ENCODE measurements around the gene PEX10.

The PEX10 gene

DNA sequence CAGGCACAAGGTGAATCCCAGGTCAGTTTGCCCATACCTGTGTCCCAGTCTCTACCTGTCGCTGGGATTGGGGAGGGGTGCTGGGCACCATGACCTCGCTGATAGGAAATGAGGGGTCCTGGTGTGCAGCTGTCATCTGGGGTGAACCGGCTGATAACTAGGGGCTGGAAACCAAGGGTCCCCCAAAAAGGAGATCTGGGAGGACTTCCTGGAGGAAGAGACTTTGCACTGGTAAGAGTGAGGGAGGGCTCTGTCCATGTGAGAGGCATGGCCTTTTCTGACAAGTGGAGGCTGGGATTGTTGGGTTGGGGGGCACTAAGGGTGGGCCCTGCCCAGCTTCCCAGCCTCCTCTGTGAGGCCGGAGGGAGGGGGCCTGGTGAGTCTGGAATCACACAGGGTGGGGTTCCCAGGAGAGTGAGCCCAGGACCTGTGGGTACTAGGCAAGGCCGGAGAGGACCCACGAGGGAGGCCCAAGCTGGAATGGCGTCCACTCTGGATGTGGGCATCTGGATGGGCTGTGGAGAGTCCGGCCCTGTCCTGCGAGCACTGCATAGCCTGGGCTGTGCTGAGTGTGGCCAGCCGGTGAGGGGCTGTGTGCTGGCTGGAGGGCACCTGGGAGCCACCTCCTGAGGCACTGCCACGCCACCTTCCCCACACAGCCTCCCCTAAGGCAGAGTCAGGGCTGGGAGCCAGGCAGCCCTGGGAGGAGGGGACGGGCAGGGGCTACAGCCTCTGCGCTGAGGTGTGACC lies 4.9 kb upstream of the PEX10 start:
- no peak overlapping the region for H3K4me3 ChIP-seq (ENCODE audit: low read length)
- peaks cover 37% of the 10 kb centered on the region for H3K4me1 ChIP-seq (ENCODE audit: control insufficient read depth, insufficient read depth, low read length)
- H3K36me3 ChIP-seq (ENCODE audit: control insufficient read depth, insufficient read depth, low read length) = no peaks in the 10 kb centered on the region
- peak overlapping the region; percentile 65 for H3K9ac ChIP-seq (ENCODE audit: low read length)
- H3K9me3 ChIP-seq (ENCODE audit: control insufficient read depth, low read length) = no peaks in the 10 kb centered on the region
- H3K27me3 ChIP-seq (ENCODE audit: control insufficient read depth, insufficient read depth, low read length) = peaks cover 8% of the 10 kb centered on the region

DNA sequence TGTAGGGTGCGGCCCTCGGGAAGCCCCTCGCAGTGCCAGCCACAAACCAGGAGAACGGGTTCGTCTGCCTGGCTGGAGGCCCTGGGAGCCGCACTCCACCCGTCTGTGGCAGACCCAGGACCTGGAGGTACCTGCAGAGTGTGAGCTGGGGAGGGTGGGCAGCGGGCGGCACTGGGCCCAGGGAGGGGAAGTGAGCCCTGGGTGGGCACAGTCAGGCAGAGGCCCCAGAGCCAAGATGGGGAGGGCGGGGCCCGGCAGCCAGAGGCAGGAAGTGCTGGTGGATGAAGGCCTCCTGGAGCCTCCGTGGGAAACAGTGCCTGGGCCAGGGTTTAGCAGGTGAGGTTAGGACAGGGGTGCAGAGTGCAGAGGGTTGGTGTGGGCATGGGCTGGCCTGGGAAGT lies 4.0 kb upstream of the PEX10 start:
- Histone ChIP-seq H3K4me3 (ENCODE audit: low read length) (no peak overlapping the region), H3K36me3 (ENCODE audit: control insufficient read depth, insufficient read depth, low read length) (no peaks in the 10 kb centered on the region), H3K4me1 (ENCODE audit: control insufficient read depth, insufficient read depth, low read length) (peaks cover 43% of the 10 kb centered on the region), H3K9ac (ENCODE audit: low read length) (peak overlapping the region; percentile 65), H3K9me3 (ENCODE audit: control insufficient read depth, low read length) (no peaks in the 10 kb centered on the region), H3K27me3 (ENCODE audit: control insufficient read depth, insufficient read depth, low read length) (peaks cover 8% of the 10 kb centered on the region)

DNA sequence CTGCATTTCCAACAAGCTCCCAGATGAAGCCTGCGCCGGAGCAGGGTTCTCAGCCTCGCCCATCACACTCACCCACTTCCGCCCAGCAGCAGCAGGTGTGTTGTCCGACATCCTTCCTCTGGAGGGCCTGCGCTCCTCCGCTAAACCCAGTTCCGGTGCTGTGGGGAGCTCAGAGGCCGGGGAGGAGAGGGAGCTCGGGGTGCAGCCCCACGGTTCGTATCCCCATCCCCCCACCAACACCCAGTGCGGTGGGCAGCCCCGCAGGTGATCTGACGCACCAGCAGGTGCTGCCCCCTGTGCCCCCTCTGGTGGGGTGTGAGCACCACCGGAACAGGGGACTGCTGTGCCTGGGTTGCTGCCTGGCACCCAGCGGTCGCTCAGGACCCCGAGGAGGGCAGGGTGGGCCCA lies 3.4 kb upstream of the PEX10 start:
- no peaks in the 10 kb centered on the region for H3K36me3 ChIP-seq (ENCODE audit: control insufficient read depth, insufficient read depth, low read length)
- peaks cover 44% of the 10 kb centered on the region for H3K4me1 ChIP-seq (ENCODE audit: control insufficient read depth, insufficient read depth, low read length)
- H3K9ac ChIP-seq (ENCODE audit: low read length) = peak overlapping the region; percentile 65
- H3K9me3 ChIP-seq (ENCODE audit: control insufficient read depth, low read length) = no peaks in the 10 kb centered on the region
- no peak overlapping the region for H3K4me3 ChIP-seq (ENCODE audit: low read length)
- peaks cover 8% of the 10 kb centered on the region for H3K27me3 ChIP-seq (ENCODE audit: control insufficient read depth, insufficient read depth, low read length)

DNA sequence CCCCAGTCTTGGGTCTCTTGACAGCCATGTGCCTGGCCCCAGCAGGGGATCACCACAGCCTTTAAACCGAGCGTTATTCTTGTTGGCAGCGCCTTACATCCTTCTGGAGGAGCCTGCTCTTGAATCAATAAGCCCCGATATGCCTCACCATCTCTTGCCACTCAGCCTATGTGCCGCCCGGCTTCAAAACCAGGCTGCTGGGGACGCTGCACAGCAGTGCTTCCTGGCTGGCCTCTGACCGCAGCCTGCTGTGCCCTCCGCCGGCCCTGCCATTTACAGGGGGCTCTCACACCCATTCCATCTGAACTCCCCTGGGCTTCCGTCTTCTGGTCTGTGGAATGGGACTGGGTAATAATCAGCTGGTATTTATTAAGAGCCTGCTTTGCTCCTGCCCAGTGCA lies 3.0 kb upstream of the PEX10 start:
- H3K9me3 ChIP-seq (ENCODE audit: control insufficient read depth, low read length) = no peaks in the 10 kb centered on the region
- H3K4me3 ChIP-seq (ENCODE audit: low read length) = no peak overlapping the region
- no peaks in the 10 kb centered on the region for H3K36me3 ChIP-seq (ENCODE audit: control insufficient read depth, insufficient read depth, low read length)
- peak overlapping the region; percentile 65 for H3K9ac ChIP-seq (ENCODE audit: low read length)
- H3K27me3 ChIP-seq (ENCODE audit: control insufficient read depth, insufficient read depth, low read length) = peaks cover 8% of the 10 kb centered on the region
- H3K4me1 ChIP-seq (ENCODE audit: control insufficient read depth, insufficient read depth, low read length) = peaks cover 44% of the 10 kb centered on the region

DNA sequence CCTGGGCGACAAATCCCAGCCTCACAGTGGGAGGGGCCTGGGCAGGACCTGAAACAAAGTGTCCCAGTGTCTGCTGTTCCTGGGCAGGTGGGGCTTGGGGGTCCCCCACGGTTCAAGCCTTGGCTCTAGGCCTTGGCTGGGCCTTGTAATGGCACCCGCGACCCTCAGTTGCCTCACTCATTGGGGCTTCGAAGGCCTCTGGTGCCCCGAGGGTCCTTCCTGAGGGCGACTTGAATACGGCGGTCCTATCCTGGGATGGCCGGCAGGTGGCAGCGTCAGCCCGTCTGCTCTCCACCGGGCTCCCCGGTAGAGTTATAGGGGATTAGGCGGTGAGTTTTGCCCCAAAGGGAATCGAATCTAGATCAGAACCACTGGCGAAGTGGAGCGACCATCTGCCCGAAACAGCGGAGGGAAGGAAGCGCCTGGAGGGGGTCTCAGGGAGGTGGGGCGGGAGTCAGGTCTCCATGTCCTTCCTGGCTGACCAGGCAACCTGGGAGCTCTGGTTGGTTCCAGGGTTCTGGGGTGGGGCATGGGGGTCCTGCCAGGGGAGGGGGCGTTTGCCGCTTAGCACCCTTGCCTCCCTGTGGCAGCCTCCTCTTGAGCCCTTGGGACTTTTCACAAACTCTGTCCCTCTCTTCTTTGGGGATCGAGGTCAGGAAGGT lies 2.1 kb upstream of the PEX10 start:
- Histone ChIP-seq H3K4me1 (ENCODE audit: control insufficient read depth, insufficient read depth, low read length) (peaks cover 44% of the 10 kb centered on the region), H3K27me3 (ENCODE audit: control insufficient read depth, insufficient read depth, low read length) (peaks cover 8% of the 10 kb centered on the region), H3K9ac (ENCODE audit: low read length) (peak overlapping the region; percentile 80), H3K9me3 (ENCODE audit: control insufficient read depth, low read length) (no peaks in the 10 kb centered on the region), H3K36me3 (ENCODE audit: control insufficient read depth, insufficient read depth, low read length) (no peaks in the 10 kb centered on the region), H3K4me3 (ENCODE audit: low read length) (peak overlapping the region; percentile 36)

DNA sequence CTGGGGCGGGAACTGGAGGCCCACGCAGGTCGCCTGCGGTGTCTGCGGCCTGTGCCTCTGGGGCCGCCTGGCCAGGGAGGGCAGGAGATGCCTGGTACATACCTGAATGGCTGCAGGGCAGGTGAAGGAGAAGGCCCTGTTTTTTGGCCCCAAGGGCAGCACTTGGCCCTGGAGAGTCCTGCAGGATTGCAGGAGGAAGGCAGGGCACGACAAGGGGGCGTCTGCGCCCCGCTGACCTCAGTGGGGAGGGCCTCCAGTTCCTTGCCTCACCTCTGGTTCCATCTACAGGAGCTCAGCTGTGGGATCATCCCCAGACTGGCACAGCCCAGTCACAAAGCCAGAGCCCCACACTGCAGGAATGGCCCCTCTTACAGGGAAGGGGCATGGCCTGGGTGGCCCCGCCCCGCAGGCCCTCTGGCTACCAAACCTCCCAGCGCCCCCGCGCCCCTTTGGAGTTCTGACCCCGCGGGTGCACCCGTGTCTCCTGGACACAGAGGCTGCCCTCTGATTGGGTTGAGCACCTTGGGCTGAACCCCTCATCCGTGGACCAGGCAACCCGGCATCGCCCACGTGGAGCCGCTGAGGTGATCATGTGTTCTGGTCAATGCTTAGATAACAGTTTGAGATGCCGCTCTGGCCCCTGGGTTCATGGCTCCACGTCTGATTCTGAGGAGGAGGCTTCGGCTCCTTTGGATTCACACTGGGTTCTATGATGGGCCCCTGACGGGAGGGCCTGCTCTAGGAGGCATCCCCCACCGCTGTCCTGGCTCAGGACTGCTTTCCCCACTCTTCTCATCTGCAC lies 1.3 kb upstream of the PEX10 start:
- H3K4me3 ChIP-seq (ENCODE audit: low read length) = peak overlapping the region; percentile 71
- H3K9me3 ChIP-seq (ENCODE audit: control insufficient read depth, low read length) = no peaks in the 10 kb centered on the region
- H3K27me3 ChIP-seq (ENCODE audit: control insufficient read depth, insufficient read depth, low read length) = peaks cover 8% of the 10 kb centered on the region
- peaks cover 44% of the 10 kb centered on the region for H3K4me1 ChIP-seq (ENCODE audit: control insufficient read depth, insufficient read depth, low read length)
- no peaks in the 10 kb centered on the region for H3K36me3 ChIP-seq (ENCODE audit: control insufficient read depth, insufficient read depth, low read length)
- H3K9ac ChIP-seq (ENCODE audit: low read length) = peak overlapping the region; percentile 80

DNA sequence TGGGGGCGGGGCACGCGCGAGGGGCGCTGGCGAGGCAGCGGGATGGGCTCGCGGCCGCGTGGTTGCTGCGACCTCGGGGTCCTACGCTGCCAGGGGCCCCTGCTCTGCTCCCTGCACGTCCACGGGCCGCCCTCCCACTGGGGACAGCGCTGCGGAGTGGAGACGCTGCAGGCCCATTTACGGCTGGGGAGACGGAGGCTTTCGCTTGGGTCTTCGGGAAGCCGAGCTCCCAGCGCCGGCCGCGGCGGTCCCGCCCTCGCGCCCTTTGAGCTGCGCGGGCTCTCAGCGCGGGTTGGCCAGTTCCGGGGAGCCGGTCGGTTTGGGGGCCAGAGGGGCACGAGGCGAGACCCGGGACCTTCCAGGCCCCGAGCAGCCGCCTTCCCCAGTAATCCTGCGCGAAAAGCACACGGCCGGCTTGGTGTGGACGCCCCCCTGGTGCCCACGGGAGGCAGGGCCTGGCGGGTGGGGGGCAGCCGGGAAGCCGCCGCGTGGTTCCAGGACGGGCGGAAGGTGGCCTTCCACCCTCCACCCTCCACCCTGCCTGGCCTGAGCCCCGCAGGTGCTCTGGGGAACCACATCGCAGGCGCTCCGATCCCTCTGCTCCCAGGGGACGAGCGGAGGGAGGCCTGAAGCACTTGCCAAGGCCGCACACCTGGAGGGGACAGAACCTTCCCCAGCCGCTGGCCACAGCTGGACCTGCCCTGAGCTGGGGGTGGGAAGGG lies 570 bp upstream of the PEX10 start:
- Histone ChIP-seq H3K9ac (ENCODE audit: low read length) (peak overlapping the region; percentile 80), H3K27me3 (ENCODE audit: control insufficient read depth, insufficient read depth, low read length) (peaks cover 8% of the 10 kb centered on the region), H3K4me1 (ENCODE audit: control insufficient read depth, insufficient read depth, low read length) (peaks cover 44% of the 10 kb centered on the region), H3K4me3 (ENCODE audit: low read length) (peak overlapping the region; percentile 71), H3K9me3 (ENCODE audit: control insufficient read depth, low read length) (no peaks in the 10 kb centered on the region), H3K36me3 (ENCODE audit: control insufficient read depth, insufficient read depth, low read length) (no peaks in the 10 kb centered on the region)

DNA sequence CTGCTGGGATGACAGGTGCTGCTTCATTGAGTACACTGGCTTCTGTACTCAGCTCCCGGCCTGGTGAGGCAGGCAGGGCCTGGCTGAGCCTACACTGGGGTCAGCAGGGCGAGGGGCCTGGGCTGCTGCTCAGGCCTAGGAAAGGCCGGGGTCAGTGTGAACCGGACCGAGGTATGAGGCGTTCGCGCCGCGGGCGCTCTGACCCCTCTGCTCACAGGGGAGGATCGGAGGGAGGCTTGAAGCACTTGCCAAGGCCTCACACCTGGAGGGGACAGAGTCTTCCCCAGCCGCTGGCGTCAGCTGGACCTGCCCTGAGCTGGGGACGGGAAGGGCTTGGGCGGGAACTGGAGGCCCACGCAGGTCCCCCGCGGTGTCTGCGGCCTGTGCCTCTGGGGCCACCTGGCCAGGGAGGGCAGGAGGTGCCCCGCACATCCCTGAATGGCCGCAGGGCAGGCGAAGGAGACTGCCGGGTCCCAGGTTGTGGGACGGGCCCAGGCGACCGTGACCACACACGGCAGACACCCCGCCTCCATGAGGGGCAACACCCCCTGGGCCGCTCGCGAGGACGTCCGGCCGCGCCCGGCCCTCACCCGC lies 466 bp downstream of the PEX10 start:
- H3K4me1 ChIP-seq (ENCODE audit: control insufficient read depth, insufficient read depth, low read length) = peaks cover 43% of the 10 kb centered on the region
- H3K27me3 ChIP-seq (ENCODE audit: control insufficient read depth, insufficient read depth, low read length) = peaks cover 4% of the 10 kb centered on the region
- peak overlapping the region; percentile 74 for H3K9ac ChIP-seq (ENCODE audit: low read length)
- H3K36me3 ChIP-seq (ENCODE audit: control insufficient read depth, insufficient read depth, low read length) = no peaks in the 10 kb centered on the region
- H3K4me3 ChIP-seq (ENCODE audit: low read length) = peak overlapping the region; percentile 58
- no peaks in the 10 kb centered on the region for H3K9me3 ChIP-seq (ENCODE audit: control insufficient read depth, low read length)

DNA sequence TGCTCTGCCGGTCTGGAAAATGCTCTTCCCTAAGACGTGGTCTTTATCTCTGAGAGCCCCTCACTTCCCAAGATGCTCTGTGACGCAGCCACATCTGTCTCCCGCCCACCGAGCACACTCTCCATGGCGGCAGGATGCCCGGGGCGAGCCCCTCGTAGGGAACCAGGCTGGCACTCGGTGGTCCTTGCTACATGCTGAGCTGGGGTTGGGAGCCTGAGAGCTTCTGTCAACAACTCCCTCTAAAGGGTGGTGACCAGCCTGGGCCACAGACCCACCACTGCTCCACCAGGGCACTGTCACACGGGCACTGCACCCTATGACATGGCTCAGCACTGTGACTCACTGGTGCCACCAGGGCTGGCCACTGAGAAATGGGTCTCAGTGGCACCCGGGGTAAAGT lies 2.6 kb downstream of the PEX10 start:
- Histone ChIP-seq H3K4me1 (ENCODE audit: control insufficient read depth, insufficient read depth, low read length) (peaks cover 24% of the 10 kb centered on the region), H3K9ac (ENCODE audit: low read length) (no peak overlapping the region), H3K9me3 (ENCODE audit: control insufficient read depth, low read length) (no peaks in the 10 kb centered on the region), H3K4me3 (ENCODE audit: low read length) (no peak overlapping the region), H3K36me3 (ENCODE audit: control insufficient read depth, insufficient read depth, low read length) (no peaks in the 10 kb centered on the region), H3K27me3 (ENCODE audit: control insufficient read depth, insufficient read depth, low read length) (no peaks in the 10 kb centered on the region)

DNA sequence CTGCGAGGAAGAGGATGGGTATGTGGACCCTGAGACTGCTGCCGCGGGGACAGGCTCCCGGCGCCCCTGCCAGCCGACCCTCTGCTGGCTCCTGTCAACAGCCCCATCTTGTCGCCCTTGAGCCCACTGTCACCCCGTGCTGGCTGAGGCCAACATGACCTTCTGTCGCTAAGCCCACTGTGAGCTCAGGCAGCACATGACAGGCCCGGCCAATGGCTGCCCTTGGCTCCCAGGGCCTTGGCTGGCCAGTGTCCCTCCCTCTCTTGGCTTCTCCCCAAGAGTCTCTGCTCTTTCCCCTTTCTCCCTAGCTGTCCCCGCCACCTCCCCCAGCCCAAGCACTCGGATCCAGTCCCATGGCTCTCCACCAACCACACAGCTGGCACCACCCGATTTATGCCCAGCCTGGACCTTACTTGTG lies 3.5 kb downstream of the PEX10 start:
- Histone ChIP-seq H3K27me3 (ENCODE audit: control insufficient read depth, insufficient read depth, low read length) (no peaks in the 10 kb centered on the region), H3K9ac (ENCODE audit: low read length) (no peak overlapping the region), H3K36me3 (ENCODE audit: control insufficient read depth, insufficient read depth, low read length) (peaks cover 5% of the 10 kb centered on the region), H3K4me1 (ENCODE audit: control insufficient read depth, insufficient read depth, low read length) (peaks cover 15% of the 10 kb centered on the region), H3K4me3 (ENCODE audit: low read length) (no peak overlapping the region), H3K9me3 (ENCODE audit: control insufficient read depth, low read length) (no peaks in the 10 kb centered on the region)

DNA sequence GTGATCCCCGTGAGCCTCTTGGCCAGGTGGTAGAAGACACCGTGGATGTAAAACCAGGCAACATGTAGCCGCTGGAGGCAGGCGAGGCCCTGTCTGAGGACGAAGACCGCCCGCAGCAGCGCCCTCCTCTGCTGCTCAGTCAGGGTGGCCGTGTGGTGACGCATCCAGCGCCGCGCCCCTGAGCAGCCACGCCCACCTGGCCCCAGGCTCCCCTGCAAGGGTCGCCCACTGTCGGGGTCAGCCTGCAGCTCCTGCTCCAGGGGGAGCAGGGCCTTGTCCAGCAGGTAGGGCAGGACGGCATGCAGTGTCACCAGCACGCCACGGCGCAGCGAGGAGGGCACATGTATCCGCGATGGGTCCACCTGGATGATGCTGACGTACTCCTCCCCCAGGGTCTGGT lies 3.9 kb downstream of the PEX10 start:
- Histone ChIP-seq H3K4me3 (ENCODE audit: low read length) (no peak overlapping the region), H3K4me1 (ENCODE audit: control insufficient read depth, insufficient read depth, low read length) (peaks cover 11% of the 10 kb centered on the region), H3K9me3 (ENCODE audit: control insufficient read depth, low read length) (no peaks in the 10 kb centered on the region), H3K27me3 (ENCODE audit: control insufficient read depth, insufficient read depth, low read length) (no peaks in the 10 kb centered on the region), H3K36me3 (ENCODE audit: control insufficient read depth, insufficient read depth, low read length) (peaks cover 5% of the 10 kb centered on the region), H3K9ac (ENCODE audit: low read length) (no peak overlapping the region)

All from mucosa of stomach (tissue), 1 donor.